Mucosa of descending colon (tissue), 3 donors: ENCODE results near the gene MARK4. TPM values are rescaled to one million over a fixed set of nuclear protein-coding genes. Genes with fewer than 3 reads are reported as not detected.

Experiments
- ATAC-seq: fragments of 200-7000 bp; cut with Tn5 transposase; one replicate; pipeline ENCODE4 v1.9.1; 2020; ENCODE audit warnings: mild to moderate bottlenecking, moderate library complexity
- DNase-seq, 3 donors: peaks; one replicate each; pipeline ENCODE4 v3.0.0-alpha.2; 2020
- H3K36me3 ChIP-seq: fragments of 200-600 bp; one replicate; pipeline ENCODE4 v1.8.0; 2021; ENCODE audit warnings: low read depth, mild to moderate bottlenecking
- H3K4me1 ChIP-seq: fragments of 200-600 bp; one replicate; pipeline ENCODE4 v1.8.0; 2021; ENCODE audit warnings: low read depth, mild to moderate bottlenecking
- H3K4me3 ChIP-seq: fragments of 200-600 bp; one replicate; pipeline ENCODE4 v1.8.0; 2021; ENCODE audit warnings: mild to moderate bottlenecking
- H3K9me3 ChIP-seq: fragments of 200-600 bp; one replicate; pipeline ENCODE4 v1.8.0; 2021; ENCODE audit warnings: mild to moderate bottlenecking
- intact Hi-C, 2 donors: fragments of 100-400 bp; cut with DNase I in 1 of 2; cut with micrococcal nuclease in 1 of 2; formaldehyde crosslinking; loops; one replicate each; pipeline versions ENCODE4 v1.11.0 to v1.11.1; 2022; cut with DNase I, micrococcal nuclease
- long read RNA-seq, 2 donors: library from polyadenylated mRNA; unstranded; transcript quantifications; one replicate each; pipeline ENCODE4 v2.0.0, GENCODE V29; 2019 to 2021
- total RNA-seq, 3 donors: library from RNA; stranded (reverse); fragmentation: NEBNext Ultra II Directional in 2 of 3; extraction: Animal tissue kit (Norgen Biotek cat#: 25700) in 2 of 3; gene quantifications; one replicate each; pipeline versions ENCODE4 v1.2.1 to v1.2.4, GENCODE V29; 2021 to 2023
- TF ChIP-seq, protein P1 (sequence below): fragments of 200-600 bp; IDR thresholded peaks from one replicate; pipeline ENCODE4 v1.8.0; 2022; ENCODE audit warnings: antibody characterized with exemption, mild to moderate bottlenecking
- donor health status: DM: no; HTN: no; CAD: no; lungs with moderate emphysema.
- donor health status: DM: no; HTN: no; CAD: no.
- donor health status: DM: no; HTN: yes; CAD: no.

Gene MARK4
- total RNA-seq, result 10 to 100 TPM; 15.7 to 34.6 (median 17.0) TPM
- long read RNA-seq, donor 1, full-length matches to known transcripts, result 2 of 14 reads
- long read RNA-seq, donor 1, partial matches to known transcripts, result 8 of 14 reads
- long read RNA-seq, donor 1, other reads (novel, unspliced or antisense), result 4 of 14 reads
- long read RNA-seq, donor 2, partial matches to known transcripts, result 0 of 1 reads
- long read RNA-seq, donor 2, other reads (novel, unspliced or antisense), result 1 of 1 reads

DNA sequence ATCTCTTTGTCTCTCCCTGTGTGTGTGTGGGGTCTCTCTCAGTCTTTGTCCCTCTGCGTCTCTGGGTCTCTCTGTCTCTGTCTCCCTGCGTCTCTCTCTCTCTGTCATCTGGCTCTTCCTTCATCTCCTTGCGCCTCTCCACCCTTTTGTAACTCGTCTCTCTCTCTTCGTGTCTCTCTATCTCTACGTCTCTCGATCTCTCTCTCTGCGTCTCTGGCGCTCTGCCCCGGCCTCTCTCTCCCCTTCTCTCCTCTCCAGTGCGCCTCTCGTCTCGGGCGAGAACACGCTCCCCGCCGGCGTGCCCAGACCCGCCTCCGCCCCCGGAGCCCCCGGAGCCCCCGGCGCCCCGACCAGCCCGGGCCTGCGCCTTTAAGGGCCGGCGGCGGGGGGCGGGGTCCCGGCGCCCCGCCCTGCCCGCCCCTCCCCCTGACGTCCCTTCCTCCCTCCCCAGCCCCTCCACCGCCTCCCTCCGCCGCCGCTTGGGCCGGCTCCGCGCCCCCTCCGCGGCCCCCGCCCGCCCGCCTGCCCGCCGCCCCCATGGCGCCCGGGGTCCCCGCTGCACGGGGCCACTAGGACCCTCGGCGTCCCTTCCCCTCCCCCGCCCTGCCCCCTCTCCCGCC, at the start of gene MARK4:
TSS of gene MARK4 (plus strand) at position 440 of the 620 bp plus-strand sequence. CDS start 318 bp downstream, outside the sequence.
- Histone ChIP-seq H3K9me3 (no peaks in the 10 kb centered on the region), H3K36me3 (no peaks in the 10 kb centered on the region), H3K4me1 (peaks cover 12% of the 10 kb centered on the region), H3K4me3 (peak within 1 kb of the TSS; percentile 57)
- TF ChIP-seq, protein P1, sequence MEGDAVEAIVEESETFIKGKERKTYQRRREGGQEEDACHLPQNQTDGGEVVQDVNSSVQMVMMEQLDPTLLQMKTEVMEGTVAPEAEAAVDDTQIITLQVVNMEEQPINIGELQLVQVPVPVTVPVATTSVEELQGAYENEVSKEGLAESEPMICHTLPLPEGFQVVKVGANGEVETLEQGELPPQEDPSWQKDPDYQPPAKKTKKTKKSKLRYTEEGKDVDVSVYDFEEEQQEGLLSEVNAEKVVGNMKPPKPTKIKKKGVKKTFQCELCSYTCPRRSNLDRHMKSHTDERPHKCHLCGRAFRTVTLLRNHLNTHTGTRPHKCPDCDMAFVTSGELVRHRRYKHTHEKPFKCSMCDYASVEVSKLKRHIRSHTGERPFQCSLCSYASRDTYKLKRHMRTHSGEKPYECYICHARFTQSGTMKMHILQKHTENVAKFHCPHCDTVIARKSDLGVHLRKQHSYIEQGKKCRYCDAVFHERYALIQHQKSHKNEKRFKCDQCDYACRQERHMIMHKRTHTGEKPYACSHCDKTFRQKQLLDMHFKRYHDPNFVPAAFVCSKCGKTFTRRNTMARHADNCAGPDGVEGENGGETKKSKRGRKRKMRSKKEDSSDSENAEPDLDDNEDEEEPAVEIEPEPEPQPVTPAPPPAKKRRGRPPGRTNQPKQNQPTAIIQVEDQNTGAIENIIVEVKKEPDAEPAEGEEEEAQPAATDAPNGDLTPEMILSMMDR, result no peak
- ATAC-seq, result peak; percentile 79
- DNase-seq, result peak in 2 of 3 donors; percentile 55 to 68
- intact Hi-C loops, result no loop called here

DNA sequence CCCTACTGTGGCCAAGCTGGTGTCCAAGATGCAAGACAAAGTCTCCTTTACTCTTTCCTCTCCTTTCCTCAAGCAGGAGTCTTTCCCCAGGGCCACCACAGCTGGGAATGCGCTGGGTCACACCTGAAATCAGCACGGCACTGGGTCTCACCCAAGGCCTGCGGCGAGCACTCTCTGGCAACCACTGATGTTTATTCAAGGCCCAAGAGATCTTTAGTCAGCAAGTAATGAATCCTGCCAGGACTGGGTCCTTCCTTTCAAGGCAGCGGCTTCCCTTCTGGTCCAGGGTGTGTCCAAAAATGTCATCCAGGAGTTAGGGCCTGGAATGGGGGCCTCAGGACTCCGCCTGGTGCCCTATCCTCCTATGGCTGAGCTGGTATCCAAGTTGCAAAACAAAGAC, 48.4 kb upstream of the MARK4 start:
- no peaks in the 10 kb centered on the region for H3K9me3 ChIP-seq
- no peaks in the 10 kb centered on the region for H3K4me1 ChIP-seq
- TF ChIP-seq, protein P1, result no peak
- intact Hi-C loops, result no loop called here
- no peaks in the 10 kb centered on the region for H3K36me3 ChIP-seq
- no peak overlapping the region for H3K4me3 ChIP-seq
- ATAC-seq, result no peak
- DNase-seq, result no peak

DNA sequence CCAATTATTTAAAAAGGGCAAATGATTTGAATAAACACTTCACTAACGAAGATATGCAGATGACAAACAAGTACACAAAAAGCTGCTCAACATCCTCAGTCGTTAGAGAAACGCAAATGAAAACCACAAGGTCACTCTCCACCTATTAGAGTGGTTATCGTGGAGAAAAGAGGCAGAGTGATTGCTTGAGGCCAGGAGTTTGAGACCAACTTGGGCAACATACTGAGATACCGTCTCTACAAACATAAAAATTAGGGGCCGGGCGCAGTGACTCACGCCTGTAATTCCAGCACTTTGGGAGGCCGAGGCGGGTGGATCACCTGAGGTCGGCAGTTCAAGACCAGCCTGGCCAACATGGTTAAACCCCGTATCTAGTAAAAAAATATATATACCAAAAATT, 45.3 kb upstream of the MARK4 start:
- TF ChIP-seq, protein P1, result no peak
- Histone ChIP-seq H3K4me3 (no peak overlapping the region), H3K36me3 (no peaks in the 10 kb centered on the region), H3K9me3 (no peaks in the 10 kb centered on the region), H3K4me1 (no peaks in the 10 kb centered on the region)
- ATAC-seq (no peak), DNase-seq (no peak)
- intact Hi-C loops, result no loop called here

DNA sequence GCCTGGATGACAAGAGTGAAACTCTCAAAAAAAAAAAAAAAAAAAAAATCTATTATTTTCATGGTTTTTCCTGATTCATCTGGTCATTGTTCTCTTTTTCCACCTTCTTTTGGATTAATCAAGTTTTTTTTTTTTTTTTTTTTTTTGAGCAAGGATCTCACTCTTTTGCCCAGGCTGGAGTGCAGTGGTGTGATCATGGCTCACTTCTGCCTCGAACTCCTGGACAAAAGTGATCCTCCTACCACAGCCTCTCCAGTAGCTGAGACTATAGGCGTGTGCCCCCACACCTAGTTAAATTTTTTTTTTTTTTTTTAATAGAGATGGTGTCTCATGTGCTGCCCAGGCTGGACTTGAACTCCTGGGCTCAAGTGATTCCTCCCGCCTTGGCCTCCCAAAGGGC, 44.7 kb upstream of the MARK4 start:
- H3K9me3 ChIP-seq, result no peaks in the 10 kb centered on the region
- no peak for DNase-seq
- no peak for ATAC-seq
- no peak overlapping the region for H3K4me3 ChIP-seq
- H3K36me3 ChIP-seq, result no peaks in the 10 kb centered on the region
- TF ChIP-seq, protein P1, result no peak
- intact Hi-C loops, result no loop called here
- no peaks in the 10 kb centered on the region for H3K4me1 ChIP-seq

DNA sequence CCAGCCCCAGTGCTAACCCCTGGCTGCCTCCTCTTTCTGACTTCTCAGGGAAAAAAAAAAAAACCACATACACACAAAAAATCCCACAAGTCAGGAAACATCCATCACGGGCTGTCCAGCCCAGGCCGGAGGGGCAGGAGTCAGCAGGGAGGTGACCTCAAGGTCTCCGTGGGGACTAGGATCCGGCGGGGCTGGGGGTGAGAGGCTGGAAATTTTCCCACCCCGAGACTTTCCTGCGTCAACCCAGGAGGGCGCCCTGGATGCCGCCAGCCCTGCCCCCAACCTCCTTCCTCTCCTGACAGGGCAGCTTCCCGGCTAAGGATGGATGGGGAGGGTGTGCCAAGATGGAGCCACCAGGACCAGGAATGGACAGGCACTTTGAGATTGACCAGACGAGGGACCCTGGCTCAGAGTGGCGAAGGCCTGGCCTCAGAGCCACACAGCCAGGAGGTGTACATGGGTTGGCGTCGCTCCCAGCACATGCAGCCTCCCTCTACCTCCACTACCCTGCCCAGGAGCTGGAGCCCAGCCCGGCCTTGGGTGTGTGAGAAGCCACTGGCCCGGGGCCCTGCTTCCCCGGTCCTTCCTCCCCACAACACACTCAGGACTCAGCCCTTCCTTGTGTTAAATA, 39.2 kb upstream of the MARK4 start:
- intact Hi-C loops, result no loop called here
- TF ChIP-seq, protein P1, result no peak
- no peak for DNase-seq
- H3K4me3 ChIP-seq, result no peak overlapping the region
- no peaks in the 10 kb centered on the region for H3K4me1 ChIP-seq
- H3K36me3 ChIP-seq, result no peaks in the 10 kb centered on the region
- H3K9me3 ChIP-seq, result no peaks in the 10 kb centered on the region
- no peak for ATAC-seq
